NCI-H748 treated with DMSO at 0.1 percent for 48 hours (cell line): ENCODE measurements around the gene VAC14.
"Not testable (repeated sequence)": the region's sequence is repeated elsewhere in the genome, so short reads cannot be mapped to it uniquely, and the experiment has no call there.

Experiments used
- DNase-seq: peaks from one replicate; lab custom pipeline; 2025; lab: John Stamatoyannopoulos, UW

The VAC14 gene

DNA sequence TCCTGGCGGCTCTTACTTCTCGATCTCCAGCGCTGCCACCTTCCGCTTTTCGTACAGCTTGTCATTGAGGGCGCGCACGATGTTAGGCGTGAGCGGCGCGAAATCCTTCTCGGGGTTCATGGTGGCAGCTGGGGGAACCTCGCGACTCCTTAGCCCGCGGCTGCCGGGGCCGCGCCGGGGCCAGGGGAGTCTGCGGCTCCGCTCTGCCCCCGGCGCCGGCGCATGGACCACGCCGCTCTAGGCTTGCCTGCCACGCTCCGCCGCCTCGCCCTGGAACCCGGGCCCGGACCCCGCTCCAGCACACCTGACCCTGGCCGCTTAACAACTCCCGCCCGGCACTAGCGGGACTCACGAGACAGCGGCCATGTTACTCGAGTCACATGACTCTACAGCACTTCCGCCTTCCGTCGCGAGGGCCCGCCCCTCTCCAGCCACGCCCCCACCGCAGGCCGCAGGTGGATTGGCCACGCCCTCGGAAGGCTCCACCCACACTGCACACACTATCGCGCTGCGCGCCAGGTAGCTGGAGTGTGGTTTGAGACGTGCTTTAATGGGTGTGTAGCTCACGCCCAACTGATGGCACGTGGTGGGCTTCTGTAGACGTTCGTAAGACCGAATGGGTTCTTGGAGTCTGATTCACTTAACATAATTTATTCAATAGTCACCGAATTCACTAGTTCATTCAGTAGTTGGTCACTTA lies at the start of gene VAC14:
VAC14 (minus strand) TSS at position 378 of the 700 bp plus-strand sequence; CDS start at position 120, 258 bp downstream.
- DNase-seq: peak; percentile 80

DNA sequence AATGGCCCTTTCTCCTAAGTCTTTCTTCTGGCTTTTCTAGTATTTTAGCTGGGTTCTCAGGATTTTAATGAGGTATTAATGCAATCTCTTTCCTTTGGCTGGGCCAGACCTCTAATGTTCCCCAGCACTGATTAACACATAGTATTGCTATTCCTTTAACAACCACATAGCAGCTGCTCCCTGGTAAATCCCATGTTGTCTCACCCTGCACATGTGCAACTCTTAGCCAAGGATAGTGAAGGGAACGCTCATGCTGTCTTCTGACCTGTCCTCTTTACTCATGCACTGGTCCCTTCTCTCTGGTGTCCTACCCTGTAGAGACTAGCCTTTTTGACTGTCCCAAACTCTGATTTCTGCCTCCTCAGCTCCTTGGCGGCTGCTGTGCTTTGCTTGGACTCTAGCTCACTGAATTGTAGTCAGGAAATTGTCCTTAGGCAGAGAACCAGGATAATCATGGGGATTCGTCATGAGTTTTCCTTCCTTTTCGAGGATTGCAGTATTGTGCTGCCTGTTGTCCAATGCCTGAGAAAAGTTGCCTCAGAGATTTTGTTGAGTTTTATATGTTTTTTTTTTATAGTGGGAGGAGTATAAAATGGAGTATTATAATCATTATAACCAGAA lies 22.6 kb upstream of the VAC14 start:
- not testable (repeated sequence) for DNase-seq

DNA sequence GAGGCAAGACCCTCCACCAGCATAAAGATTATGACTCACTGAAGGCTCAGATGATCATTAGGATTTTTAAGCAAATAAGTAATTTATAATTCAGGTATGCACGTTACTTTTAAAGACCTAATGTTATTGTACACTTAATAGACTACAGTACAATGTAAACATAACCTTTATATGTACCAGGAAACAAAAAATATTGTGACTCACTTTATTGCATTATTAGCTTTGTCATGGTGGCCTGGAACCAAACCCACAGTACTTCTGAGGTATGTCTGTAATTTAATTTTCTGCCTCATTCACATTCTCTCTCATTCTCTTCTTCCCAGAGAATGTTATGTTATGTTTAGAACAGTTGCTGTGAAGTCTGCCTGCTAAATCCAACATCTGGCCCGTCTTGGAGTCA lies 21.8 kb upstream of the VAC14 start:
- DNase-seq: not testable (repeated sequence)

DNA sequence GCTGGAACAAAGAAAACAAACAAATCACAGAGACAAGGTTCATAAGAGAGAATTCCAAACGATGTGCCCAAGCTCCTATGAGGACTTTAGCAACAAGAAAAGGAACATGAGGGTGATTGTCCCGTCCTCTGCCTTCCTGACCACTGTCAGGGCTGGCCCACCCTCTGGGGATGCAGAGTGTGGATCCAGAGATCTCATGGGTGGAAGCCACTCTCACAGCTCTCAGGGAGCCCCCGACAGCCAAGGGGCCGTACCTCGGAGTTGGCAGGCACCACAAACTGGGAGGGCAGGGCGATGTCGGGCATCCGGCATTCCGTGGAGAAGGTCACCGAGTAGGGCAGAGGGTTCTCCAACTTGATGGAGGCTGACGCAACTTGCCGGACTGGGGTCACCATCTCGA lies 17.1 kb upstream of the VAC14 start:
- not testable (repeated sequence) for DNase-seq

DNA sequence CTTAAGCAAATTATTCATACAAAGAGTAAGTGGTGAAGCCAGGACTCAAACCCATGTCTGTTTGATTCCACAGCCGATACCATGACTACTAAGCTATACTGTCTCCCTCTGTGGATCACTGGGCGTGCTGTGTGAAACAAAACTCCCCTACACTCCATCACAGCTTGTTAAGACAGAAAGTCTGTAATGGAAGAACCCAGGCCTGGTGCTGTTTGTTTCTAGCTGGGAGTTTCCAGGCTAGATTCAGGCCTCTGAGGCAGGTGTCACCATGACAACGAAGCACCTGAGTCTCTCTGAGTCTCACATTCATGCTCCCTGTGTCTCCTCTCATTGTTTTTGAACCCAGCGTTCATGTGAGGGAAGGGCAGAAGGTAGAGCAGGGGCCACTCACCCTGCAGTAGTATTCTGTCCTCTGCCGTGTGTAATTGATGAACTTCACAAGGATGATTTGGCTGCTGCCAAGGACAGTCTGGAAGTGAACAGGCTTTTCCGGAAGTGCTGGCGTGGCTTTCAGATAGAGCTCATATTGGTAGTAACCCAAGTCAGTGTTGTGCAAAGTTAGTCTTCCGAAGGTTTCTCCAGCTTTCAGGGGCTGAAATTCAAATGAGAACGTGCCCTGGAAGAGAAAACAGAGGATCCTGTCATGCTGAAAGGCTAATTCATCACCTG lies 8.6 kb upstream of the VAC14 start:
- no peak for DNase-seq

DNA sequence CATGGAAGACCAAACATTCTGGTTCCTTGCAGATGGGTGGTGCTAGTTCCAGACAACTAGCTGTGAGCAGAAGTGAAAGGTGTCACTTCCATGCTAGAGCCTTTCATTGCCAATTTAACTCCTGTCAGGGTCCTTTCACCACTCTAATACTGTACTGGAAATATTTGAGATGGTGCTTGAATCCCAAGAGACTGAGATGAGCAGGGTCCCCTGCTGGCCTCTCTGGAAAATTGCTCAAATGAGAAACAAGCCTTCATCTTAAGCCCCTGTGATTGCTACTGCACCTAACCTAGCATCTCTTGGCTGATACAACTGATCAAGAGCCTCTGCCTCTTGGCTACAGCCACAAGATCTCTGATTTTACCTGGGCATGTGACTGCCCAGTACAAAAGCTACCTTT lies 7.4 kb upstream of the VAC14 start:
- DNase-seq: no peak

DNA sequence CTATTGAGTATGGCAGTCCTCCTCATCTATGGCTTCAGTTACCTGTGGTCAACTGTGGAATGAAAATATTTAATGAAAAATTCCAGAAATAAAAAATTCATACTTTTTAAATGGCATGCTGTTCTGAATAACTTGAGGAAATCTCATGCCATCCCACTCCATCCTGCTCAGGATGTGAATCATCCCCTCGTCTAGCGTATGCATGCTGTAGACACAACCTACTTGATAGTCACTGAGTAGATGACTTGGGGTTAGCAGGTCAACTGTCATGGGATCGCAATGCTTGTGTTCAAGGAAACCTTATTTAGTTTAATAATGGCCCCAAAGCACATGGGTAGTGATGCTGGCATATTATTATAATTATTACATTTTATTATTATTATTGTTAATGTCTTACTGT lies 4.8 kb upstream of the VAC14 start:
- DNase-seq: no peak

DNA sequence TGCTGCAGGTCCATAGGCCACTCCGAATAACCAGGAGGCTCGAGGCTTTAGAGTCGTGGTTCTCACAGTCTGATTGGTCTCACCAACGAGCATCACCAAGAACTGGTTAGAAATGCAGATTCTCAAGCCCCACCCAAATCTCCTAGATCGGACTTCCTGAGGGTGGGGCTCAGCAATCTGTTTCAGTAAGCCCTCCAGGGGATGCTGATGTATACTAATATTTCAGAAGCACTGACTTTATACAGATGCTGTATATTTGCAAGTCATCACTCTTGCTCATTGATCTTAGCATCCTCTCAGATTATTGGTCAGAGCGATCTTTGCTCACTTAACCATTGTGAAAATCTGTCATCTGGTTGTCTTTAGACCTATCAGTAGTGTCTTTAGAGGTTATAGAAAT lies 4.4 kb upstream of the VAC14 start:
- DNase-seq: no peak

DNA sequence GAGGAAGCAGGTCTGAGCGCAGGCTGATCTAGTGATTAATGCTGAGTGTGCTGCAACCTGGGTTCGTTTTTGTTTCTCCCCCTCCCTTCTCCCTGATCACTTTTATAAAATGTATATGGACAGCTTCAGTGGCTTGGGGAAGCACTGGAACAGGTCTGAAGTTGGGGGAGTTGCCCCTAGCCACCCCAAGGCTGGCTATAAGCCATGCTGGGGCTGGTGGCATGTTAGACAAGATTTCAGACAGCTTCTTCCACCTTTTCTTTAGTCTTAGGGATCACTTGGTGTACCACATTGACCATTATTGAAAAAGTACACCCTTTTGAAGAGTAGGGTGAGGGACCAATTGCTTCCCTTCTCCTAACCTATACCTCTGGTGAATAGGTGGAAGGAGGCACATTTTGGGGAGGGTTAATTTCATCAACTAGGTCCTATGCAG lies 3.8 kb upstream of the VAC14 start:
- DNase-seq: no peak

DNA sequence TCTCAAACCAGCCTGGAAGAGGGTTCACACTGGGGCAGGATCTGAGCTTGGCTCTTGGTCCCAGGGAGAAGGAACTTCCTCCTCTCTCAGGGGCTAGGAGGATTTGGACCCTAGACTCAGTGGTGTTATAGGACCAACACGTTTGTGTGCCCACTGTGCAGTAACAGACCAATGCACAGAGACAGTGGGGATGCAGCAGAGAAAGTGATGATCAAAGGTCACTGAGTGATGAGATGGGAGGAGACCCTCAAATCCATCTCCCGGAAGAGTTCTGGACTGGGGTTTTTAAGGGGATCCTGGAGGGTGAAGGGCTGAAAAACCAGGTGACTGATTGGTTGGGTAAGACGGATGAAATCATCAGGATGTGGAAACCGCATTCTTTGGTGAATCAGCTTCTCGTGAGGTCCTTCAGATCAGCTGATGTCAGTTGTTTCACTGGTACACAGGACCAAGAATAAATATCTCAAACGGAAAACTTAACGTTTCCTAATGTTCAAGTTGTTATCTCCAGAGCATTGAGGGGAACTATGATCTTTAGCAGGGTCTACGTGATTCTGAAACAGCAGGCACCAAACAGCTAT lies 3.3 kb upstream of the VAC14 start:
- DNase-seq: no peak

DNA sequence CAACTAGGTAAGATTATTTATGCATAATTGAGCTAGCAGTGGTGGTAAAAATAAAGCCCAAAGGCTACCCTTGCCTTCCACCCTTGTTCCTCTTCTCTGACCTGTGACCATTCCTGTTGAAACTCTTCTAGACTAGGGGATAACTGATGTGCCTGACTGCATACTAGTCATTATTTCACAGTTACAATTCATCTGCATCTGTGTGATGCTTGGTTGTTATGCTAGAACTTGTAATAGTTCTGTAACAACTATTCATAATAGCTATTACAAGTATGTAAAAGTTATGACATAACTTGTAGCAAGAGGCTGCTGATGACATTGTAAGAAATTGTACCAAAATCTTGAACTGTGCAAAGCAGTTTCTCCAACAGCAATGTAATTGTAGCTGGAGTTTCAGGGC lies 2.4 kb upstream of the VAC14 start:
- no peak for DNase-seq

DNA sequence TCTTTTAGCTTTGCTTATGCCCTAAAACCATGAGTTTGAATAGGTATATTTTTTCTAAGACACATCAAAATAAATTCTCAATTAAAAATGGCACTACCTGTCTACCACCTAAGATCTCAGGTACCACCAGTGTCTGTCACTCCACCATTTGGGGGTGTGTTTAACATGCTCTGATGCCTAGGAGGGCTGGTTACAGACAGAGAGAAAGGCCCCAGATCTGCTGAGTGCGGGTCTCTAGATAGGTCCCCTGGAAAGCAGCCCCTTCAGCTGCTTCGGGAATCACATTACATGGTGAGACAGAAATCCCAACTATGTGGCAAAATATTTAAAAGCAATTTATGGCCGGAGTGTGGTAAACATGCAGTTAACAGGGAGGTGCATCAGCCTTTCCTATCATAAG lies 653 bp upstream of the VAC14 start:
- no peak for DNase-seq

DNA sequence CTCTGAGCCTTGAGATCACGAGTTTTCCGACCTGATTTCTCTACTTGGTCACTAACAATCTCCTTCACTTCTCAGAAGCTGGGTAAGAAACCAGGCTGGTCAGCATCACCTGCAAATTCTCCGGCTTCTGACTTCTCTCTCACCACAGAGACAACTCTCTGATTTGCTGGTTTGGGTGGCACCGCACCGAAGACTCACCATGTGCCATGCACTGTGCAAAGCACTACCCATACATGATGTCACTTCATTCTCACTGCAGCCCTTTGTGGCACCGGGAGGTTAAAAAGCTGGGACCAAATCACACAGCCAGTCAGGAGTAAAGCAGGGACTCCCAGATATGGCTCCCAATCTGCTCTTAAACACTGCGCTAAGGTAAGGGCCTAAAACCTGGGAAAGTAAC lies 647 bp downstream of the VAC14 start:
- DNase-seq: no peak

DNA sequence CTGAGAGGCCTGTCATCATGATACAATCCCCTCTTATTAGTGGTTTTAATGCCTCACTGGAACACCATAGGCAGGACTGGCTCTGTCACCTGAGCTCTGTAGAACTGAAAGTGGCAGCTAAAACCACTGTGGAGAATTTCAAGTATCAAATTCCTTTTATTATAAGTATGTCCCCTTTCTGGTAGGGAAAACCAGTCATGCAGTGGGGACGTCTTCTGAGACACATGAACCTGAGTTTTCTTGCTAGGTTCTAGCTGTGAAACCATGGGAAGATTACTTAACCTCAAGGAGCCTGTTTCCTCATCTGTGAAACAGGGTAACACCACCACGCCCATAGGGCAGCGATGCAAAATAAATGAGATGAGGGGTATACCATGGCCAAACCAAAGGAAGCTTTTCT lies 4.7 kb downstream of the VAC14 start:
- DNase-seq: no peak

DNA sequence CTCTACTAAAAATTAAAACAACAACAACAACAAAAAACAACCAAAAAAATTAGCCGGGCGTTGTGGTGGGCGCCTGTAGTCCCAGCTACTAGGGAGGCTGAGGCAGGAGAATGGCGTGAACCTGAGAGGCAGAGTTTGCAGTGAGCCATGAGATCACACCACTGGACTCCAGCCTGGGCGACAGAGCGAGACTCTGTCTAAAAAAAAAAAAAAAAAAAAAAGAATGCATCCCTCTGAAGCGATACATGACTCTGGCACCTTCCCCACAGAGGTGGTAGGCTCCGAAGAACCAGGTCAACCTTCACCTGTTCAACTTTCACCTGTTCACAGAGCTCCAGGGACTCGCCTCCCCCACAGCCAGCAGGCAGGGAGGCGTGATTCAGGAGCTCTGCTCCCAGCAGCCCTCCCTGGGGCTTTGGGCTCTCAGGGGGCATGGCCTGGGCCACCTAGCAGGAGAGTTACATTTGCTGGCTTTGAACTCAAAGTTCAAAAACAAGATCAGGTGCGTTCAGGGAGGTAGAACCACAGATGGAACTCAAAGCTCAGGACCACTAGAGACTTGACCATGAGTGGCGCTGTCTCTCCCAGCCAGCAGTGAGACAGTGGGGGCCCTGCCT lies 5.6 kb downstream of the VAC14 start:
- no peak for DNase-seq

DNA sequence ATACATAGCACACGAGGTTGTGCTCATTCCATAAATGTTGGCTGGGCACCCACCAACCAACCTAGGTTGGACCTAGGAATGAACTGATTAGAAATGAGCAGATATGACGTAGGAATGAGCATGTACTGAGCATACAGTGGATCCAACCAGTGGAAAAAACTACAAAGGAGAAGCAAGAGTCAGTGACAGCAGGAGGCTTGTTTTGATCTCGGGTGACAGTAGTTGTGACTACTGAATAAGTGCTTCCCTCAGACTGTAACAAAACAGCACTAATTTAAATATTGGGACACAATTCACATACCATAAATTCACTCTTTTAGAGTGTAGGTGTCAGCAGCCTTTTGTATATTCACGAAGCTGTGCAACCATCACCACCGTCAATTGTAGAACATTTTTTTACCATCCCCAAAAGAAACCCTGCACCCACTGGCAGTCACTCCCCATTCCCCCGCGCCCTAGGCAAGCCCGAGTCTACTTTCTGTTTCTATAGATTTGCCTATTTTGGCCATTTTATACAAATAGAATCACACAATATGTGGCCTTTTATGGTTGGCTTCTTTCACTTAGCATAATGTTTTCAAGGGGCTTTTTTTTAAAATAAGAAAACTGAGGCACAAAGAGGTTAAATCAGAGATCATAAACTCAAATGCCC lies 7.0 kb downstream of the VAC14 start:
- DNase-seq: no peak

DNA sequence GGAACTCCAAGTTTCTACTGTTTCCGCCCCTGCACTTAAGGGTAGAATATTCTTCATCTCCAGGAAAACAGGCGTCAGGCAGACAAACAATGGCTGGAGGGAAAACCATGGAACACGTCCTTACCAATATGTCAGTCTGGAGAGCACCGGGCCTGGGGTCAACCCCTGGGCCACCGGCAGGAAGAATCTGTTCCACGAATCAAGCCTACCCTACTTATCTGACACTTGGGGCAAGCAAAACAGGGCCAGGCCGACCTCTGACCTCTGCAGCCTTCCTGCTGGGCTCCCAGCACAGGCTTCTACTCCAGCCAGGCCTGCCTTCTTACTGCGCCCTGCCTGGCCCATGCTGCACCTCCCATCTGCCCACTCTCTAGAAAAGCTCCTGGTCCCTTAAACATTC lies 10.1 kb downstream of the VAC14 start:
- DNase-seq: no peak

DNA sequence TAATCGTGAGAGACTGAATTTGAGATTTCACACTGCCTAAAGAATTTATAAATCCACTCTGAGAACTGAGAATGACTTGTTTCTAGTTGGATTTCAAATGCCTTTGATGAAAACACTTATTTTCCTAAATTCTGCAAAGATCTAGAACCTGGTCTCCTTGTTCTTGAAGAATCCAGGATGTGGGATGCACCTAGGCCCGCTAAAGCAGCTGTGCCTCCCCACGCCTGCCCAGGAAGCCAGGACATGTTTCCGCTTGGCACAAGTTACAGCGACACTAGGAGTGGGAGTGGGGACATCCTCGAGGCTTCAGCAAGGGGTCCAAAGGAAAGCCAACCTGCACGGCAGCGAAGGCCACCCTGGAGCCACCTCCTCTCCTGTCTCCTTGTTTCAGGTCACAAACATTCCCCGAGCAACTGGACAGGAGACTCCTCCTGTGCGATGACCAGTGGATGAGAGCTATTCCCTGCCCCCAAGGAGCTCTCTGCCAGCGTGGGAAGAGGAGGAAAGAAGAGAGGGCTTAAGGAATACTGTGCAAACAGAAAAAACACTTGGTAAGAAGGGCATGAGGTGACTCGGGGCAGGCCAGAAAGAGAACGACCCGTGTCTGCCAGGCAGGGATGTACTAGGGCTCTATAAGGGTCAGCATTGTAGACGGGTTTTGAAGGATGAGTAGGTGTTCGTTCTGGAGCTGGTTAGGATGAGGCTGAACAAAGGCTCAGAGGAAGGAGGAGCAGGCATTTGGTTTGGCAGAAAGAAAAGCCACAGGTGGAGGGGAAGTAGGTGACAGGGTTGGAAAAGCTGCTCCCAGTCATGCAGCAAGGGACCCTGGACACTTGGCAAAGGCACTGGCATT lies 11.1 kb downstream of the VAC14 start:
- no peak for DNase-seq

DNA sequence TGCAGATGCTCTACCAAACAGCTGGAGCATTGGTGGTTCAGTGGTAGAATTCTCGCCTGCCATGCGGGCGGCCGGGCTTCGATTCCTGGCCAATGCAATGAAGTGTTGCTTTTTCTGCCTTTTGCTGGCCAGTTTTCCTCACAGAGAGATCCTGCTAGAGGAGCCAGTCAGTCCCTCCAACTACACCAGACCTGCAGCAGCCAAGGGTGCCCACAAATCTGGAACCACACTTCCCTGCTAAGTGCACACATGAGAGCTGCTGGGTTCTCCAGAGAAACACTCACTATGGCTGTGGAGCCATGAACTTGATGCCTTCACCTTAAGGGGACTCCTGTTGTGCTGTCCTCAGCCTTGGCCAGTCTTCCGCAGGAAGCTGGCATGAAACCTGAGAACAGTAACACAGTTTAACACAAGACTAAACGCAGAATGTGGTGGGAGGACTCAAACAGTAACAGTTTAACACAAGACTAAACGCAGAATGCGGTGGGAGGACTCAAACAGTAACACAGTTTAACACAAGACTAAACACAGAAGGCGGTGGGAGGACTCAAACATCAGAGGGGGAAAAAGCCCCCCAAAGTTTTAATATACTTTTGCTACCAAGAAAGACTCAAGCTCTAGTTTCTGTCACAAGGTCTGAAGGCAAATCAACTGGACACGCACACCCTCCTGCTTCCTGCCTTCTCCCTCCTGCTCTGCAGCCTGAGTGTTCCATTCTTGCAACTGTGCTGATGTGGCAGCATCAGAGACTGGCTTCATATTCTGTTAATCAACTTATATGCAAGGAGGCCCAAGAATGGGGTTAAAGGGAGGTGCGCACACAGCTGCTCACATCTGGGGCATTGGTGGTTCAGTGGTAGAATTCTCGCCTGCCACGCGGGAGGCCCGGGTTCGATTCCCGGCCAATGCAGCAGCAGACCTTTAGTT lies 12.0 kb downstream of the VAC14 start:
- no peak for DNase-seq
